ENCODE data around the gene B4GALNT3. TPM values are rescaled to one million over a fixed set of nuclear protein-coding genes. Genes with fewer than 3 reads are reported as not detected.

The B4GALNT3 gene
- total and polyA plus RNA-seq, 10 of the 15 experiments (the other 5 are each of a cell fraction or from before 2014, with no cell fraction given), result 0.05 to 4.2 (median 2.7) TPM; not detected in 1

- in situ Hi-C loops (cut with MboI), result loop anchor here (5.0 kb wide), 1 partner anchor 528 kb away; no protein-coding TSS in a partner anchor
- Histone ChIP-seq H3K4me1 (ENCODE audit: control insufficient read depth, insufficient read depth, low read length) (no peaks in the 10 kb centered on the region; the same call in 1 of the 2 replicates), H3K27me3 (replicated peaks in 1 of 2; ENCODE audit: control insufficient read depth in 2 of 2, insufficient read depth in 2 of 2, low read length in 1 of 2) (no peaks in the 10 kb centered on the region), H3K79me2 (ENCODE audit: control insufficient read depth, insufficient read depth, low read length) (no peaks in the 10 kb centered on the region), H3K9ac (ENCODE audit: control insufficient read depth, insufficient read depth, low read length) (no peak overlapping the region), H3K36me3 (ENCODE audit: control insufficient read depth in 2 of 2, insufficient read depth in 2 of 2, low read length in 1 of 2) (no peaks in the 10 kb centered on the region), H3K9me3 (replicated peaks; ENCODE audit: control insufficient read depth, insufficient read depth, low read length) (no peaks in the 10 kb centered on the region), H2AFZ (ENCODE audit: control insufficient read depth, low read depth, low read length) (no peak overlapping the region), H4K20me1 (ENCODE audit: control insufficient read depth, insufficient read depth) (no peaks in the 10 kb centered on the region), H3K4me3 (no peak overlapping the region), H3K27ac (ENCODE audit: control insufficient read depth, insufficient read depth) (no peak overlapping the region), H3K4me2 (ENCODE audit: control insufficient read depth, insufficient read depth) (peak overlapping the region; percentile 92; the same call in 1 of the 2 replicates)
- TF ChIP-seq DPF2 (IDR thresholded peaks at IDR 0.05), result no peak
- no peak for TF ChIP-seq POLR2AphosphoS2 (IDR thresholded peaks at IDR 0.05; ENCODE audit: low read depth, low read length)
- TF ChIP-seq HCFC1 (IDR thresholded peaks at IDR 0.05; ENCODE audit: low read length), result no peak
- no peak for TF ChIP-seq BCL11A (IDR thresholded peaks at IDR 0.05; ENCODE audit: low read depth, low read length)
- no peak for TF ChIP-seq ZNF687 (IDR thresholded peaks at IDR 0.05)
- no peak for TF ChIP-seq MYC (IDR thresholded peaks at IDR 0.05; ENCODE audit: insufficient read depth, insufficient read length, insufficient replicate concordance, low read length, severe bottlenecking)
- TF ChIP-seq SMAD1 (IDR thresholded peaks at IDR 0.05; ENCODE audit: low read depth, partially characterized antibody), result no peak
- no peak for TF ChIP-seq PAX5 (IDR thresholded peaks at IDR 0.05; ENCODE audit: borderline replicate concordance, low read depth, low read length)
- TF ChIP-seq CEBPB (IDR thresholded peaks at IDR 0.05; ENCODE audit: borderline replicate concordance in 1 of 2, low read depth in 2 of 2, low read length in 2 of 2), result no peak
- TF ChIP-seq RAD21 (IDR thresholded peaks at IDR 0.05; ENCODE audit: insufficient read depth, low read depth, low read length), result no peak
- no peak for TF ChIP-seq RBBP5 (conservative IDR thresholded peaks at IDR 0.05)
- no peak for TF ChIP-seq EZH2 (IDR thresholded peaks at IDR 0.05; ENCODE audit: borderline replicate concordance, control insufficient read depth, low read depth, low read length)
- TF ChIP-seq, protein P1, sequence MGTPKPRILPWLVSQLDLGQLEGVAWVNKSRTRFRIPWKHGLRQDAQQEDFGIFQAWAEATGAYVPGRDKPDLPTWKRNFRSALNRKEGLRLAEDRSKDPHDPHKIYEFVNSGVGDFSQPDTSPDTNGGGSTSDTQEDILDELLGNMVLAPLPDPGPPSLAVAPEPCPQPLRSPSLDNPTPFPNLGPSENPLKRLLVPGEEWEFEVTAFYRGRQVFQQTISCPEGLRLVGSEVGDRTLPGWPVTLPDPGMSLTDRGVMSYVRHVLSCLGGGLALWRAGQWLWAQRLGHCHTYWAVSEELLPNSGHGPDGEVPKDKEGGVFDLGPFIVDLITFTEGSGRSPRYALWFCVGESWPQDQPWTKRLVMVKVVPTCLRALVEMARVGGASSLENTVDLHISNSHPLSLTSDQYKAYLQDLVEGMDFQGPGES (IDR thresholded peaks at IDR 0.05), result no peak
- no peak for TF ChIP-seq TBL1XR1 (IDR thresholded peaks at IDR 0.05; ENCODE audit: low read depth, low read length)
- no peak for TF ChIP-seq SREBF1 (IDR thresholded peaks at IDR 0.05; ENCODE audit: low read length)
- ATAC-seq (no peak), FAIRE-seq (no peak), DNase-seq (ENCODE audit: low read depth, low spot score) (no peak)
- RAD21 ChIA-PET (ENCODE audit: unreplicated experiment), result interaction anchor here (0.8 to 1.2 kb wide), 6 partner anchors 114 to 549 kb away, joined by 3 read pairs; no protein-coding TSS in a partner anchor
- POLR2A ChIA-PET, result no interaction called here
- SMC1A ChIA-PET (ENCODE audit: uncharacterized antibody, unreplicated experiment), result interaction anchor here (0.8 to 1.4 kb wide), 6 partner anchors 182 to 524 kb away, joined by 3 to 5 read pairs (median 3); partner anchors contain the start of gene RAD52
- no TSS peak for BruUV-seq (replicated peaks)
- intact Hi-C loops (cut with micrococcal nuclease; ENCODE audit: unreplicated experiment), result loop anchor here (2.0 to 10.0 kb wide), 4 partner anchors 242 to 523 kb away; partner anchors contain the start of gene RAD52
- WGBS (ENCODE audit: insufficient coverage, insufficient replicate concordance, low lambda C conversion rate, missing lambda C conversion rate), result 88% methylated on average over 6 of the region's 6 CpGs
- CTCF ChIA-PET, result interaction anchor here (0.5 to 5.2 kb wide), 18 partner anchors 15 to 548 kb away, joined by 3 to 50 read pairs (median 4); no protein-coding TSS in a partner anchor
Measured at GRCh38 chr12:569091-569676, 109.4 kb downstream of the B4GALNT3 start.

Data from GM12878 (cell line).